A673 (cell line): ENCODE measurements around the gene FZD1. TPM values are rescaled to one million over a fixed set of nuclear protein-coding genes. Genes with fewer than 3 reads are reported as not detected.

Experiments
- BruUV-seq: library from RNA; stranded (reverse); fragments of 400-500 nt; replicated peaks from 2 replicates; lab custom pipeline; 2021; lab: Mats Ljungman, UMichigan
- CTCF ChIA-PET: fragments of 300-600 bp; sonication (Branson Sonifier 250); formaldehyde crosslinking; loops from one replicate; lab custom pipeline; 2022; ENCODE audit warnings: antibody characterized with exemption; lab: Charles Lee
- POLR2A ChIA-PET: fragments of 300-600 bp; sonication (Branson Sonifier 250); formaldehyde crosslinking; loops from one replicate; lab custom pipeline; 2022; ENCODE audit warnings: antibody characterized with exemption; ENCODE audit not compliant: low non-redundant PET; lab: Charles Lee
- DNase-seq: peaks from one replicate; pipeline ENCODE4 v3.0.0-alpha.2; 2015; ENCODE audit warnings: low spot score
- H3K27ac ChIP-seq: fragments of 200-600 bp; sonication (generic); 2 replicates; pipeline ENCODE4 v1.5.1; 2016; ENCODE audit warnings: mixed run types, low read depth, mild to moderate bottlenecking, mixed read lengths, antibody characterized with exemption, low read length; ENCODE audit not compliant: poor library complexity, severe bottlenecking
- H3K27me3 ChIP-seq: fragments of 200-600 bp; sonication (generic); replicated peaks from 2 replicates; pipeline ENCODE4 v1.6.1; 2017; ENCODE audit warnings: mixed run types, low read depth, mild to moderate bottlenecking, mixed read lengths, antibody characterized with exemption, low read length; ENCODE audit not compliant: insufficient read depth, poor library complexity
- H3K36me3 ChIP-seq: fragments of 200-600 bp; sonication (generic); 2 replicates; pipeline ENCODE4 v1.6.1; 2016; ENCODE audit warnings: mixed run types, mild to moderate bottlenecking, mixed read lengths, antibody characterized with exemption, low read length; ENCODE audit not compliant: insufficient read depth, poor library complexity, severe bottlenecking
- H3K4me1 ChIP-seq: fragments of 200-600 bp; sonication (generic); 2 replicates; pipeline ENCODE4 v1.6.1; 2017; ENCODE audit warnings: mixed run types, mild to moderate bottlenecking, mixed read lengths, antibody characterized with exemption, low read length; ENCODE audit not compliant: insufficient read depth, poor library complexity, severe bottlenecking
- H3K4me3 ChIP-seq: fragments of 200-600 bp; sonication (generic); 2 replicates; pipeline ENCODE4 v1.5.1; 2016; ENCODE audit warnings: low read depth, mixed run types, mild to moderate bottlenecking, mixed read lengths, low read length; ENCODE audit not compliant: poor library complexity, severe bottlenecking
- H3K9me3 ChIP-seq: fragments of 200-600 bp; sonication (generic); 2 replicates; pipeline ENCODE4 v1.6.1; 2016; ENCODE audit warnings: mixed run types, low read depth, mild to moderate bottlenecking, mixed read lengths, antibody characterized with exemption, low read length; ENCODE audit not compliant: poor library complexity, severe bottlenecking
- EZH2 ChIP-seq: fragments of 200-600 bp; sonication (generic); IDR thresholded peaks from 2 replicates; pipeline ENCODE4 v1.6.1; 2017; ENCODE audit warnings: borderline replicate concordance, low read depth, mild to moderate bottlenecking, mixed read lengths, antibody characterized with exemption, low read length; ENCODE audit not compliant: poor library complexity, severe bottlenecking
- intact Hi-C: fragments of 100-400 bp; cut with micrococcal nuclease; formaldehyde crosslinking; loops from one replicate; pipeline ENCODE4 v1.10.0; 2022; ENCODE audit not compliant: unreplicated experiment
- total RNA-seq: library from RNA; stranded (reverse); gene quantifications from 2 replicates; pipeline ENCODE4 v1.2.3, GENCODE V29; 2021
- TF ChIP-seq, protein P1 (sequence below): fragments of 300-800, 200-600 bp; sonication (generic); conservative IDR thresholded peaks from 2 replicates; pipeline ENCODE4 v1.5.1; 2017; ENCODE audit warnings: low read depth, mild to moderate bottlenecking, antibody characterized with exemption, low read length, moderate library complexity, mixed read lengths

FZD1 gene
- total RNA-seq, 1 experiment from 2014 or later, result 49.9 TPM

DNA sequence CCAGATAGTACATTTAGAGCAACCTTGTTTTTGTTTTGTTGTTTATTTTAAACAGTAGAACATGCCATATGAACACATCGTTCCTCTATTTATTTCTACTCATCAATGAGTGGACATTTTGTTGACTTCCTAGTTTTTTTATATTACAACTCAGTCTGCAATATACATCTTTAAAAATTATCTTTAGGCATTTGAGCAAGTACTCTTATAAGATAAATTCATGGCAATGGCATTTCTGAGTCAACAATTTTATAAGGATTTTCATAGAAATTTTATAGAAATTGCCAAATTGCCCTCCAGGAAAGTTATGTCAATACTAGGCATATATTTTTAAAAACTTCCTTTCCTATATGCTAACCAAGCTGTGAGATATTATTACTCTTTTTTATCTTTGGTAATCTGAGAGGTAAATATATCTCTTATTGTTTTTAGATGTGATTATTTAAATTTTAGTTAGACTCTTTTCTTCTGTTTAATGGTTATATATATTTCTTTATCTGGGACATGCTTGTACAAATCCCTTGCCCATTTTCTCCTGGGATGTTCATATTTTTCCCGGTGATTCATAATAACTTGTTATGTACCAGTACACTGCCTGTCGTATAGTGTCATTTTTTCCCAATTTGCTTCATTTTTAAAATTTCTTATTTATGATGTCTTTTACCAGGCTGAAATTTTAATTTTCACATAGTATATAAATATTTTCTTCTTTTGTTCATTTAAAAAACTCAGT is 50.5 kb downstream of the FZD1 start:
- Histone ChIP-seq H3K36me3 (no peaks in the 10 kb centered on the region), H3K4me3 (no peak overlapping the region), H3K27me3 (no peaks in the 10 kb centered on the region), H3K4me1 (no peaks in the 10 kb centered on the region), H3K27ac (no peak overlapping the region), H3K9me3 (no peaks in the 10 kb centered on the region)
- no peak for DNase-seq
- no peak for TF ChIP-seq EZH2
- TF ChIP-seq, protein P1, sequence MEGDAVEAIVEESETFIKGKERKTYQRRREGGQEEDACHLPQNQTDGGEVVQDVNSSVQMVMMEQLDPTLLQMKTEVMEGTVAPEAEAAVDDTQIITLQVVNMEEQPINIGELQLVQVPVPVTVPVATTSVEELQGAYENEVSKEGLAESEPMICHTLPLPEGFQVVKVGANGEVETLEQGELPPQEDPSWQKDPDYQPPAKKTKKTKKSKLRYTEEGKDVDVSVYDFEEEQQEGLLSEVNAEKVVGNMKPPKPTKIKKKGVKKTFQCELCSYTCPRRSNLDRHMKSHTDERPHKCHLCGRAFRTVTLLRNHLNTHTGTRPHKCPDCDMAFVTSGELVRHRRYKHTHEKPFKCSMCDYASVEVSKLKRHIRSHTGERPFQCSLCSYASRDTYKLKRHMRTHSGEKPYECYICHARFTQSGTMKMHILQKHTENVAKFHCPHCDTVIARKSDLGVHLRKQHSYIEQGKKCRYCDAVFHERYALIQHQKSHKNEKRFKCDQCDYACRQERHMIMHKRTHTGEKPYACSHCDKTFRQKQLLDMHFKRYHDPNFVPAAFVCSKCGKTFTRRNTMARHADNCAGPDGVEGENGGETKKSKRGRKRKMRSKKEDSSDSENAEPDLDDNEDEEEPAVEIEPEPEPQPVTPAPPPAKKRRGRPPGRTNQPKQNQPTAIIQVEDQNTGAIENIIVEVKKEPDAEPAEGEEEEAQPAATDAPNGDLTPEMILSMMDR, result no peak
- CTCF ChIA-PET, result no interaction called here
- intact Hi-C loops, result no loop called here
- POLR2A ChIA-PET, result no interaction called here
- no TSS peak for BruUV-seq

DNA sequence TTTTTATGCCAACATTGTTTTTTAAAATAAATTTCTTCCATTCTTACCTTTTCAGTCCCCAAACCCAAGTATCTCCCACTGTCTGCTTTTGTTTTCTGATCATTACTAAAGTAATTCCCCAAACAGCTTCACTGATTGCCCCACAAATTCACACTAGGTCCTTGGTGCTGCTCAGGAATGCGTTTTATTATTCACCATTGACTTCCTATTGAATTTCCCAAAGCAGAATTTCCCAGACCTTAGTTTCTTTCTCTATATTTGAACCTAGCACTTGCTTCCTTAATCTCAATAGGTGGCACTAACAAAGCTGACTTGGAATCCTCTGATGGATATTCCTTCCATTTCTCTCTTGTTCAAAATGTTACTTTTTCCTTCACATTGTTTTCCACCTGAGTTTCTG is 52.2 kb downstream of the FZD1 start:
- Histone ChIP-seq H3K27me3 (no peaks in the 10 kb centered on the region), H3K4me3 (no peak overlapping the region), H3K4me1 (peaks cover 5% of the 10 kb centered on the region), H3K9me3 (no peaks in the 10 kb centered on the region), H3K36me3 (no peaks in the 10 kb centered on the region), H3K27ac (no peak overlapping the region)
- ChIA-PET POLR2A (no interaction called here), CTCF (no interaction called here)
- DNase-seq, result no peak
- TF ChIP-seq EZH2, result no peak
- TF ChIP-seq, protein P1, result no peak
- no TSS peak for BruUV-seq
- intact Hi-C loops, result no loop called here

DNA sequence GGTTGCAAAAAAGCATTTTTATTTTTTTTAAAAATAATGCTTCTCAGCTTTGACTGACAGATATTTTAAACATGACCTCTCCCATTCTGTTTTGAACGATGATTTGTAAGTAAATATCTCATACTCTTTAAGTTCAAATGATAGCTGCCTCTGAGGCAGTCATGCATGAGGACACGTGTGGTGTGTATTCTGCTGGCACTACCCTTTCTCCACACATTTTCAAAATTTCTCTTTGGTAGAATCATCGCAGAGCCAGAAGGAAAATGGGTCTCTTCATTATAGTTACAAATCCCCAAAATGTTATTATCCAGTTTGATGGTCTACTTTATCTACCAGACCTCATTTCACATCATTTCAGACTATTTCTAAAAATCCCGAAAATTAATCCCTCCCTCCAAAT is 55.1 kb downstream of the FZD1 start:
- DNase-seq, result no peak
- H3K4me1 ChIP-seq, result peaks cover 21% of the 10 kb centered on the region
- no peaks in the 10 kb centered on the region for H3K27me3 ChIP-seq
- no TSS peak for BruUV-seq
- H3K4me3 ChIP-seq, result no peak overlapping the region
- CTCF ChIA-PET, result no interaction called here
- no peak overlapping the region for H3K27ac ChIP-seq
- intact Hi-C loops, result no loop called here
- POLR2A ChIA-PET, result no interaction called here
- H3K36me3 ChIP-seq, result no peaks in the 10 kb centered on the region
- TF ChIP-seq, protein P1, result no peak
- no peak for TF ChIP-seq EZH2
- H3K9me3 ChIP-seq, result no peaks in the 10 kb centered on the region
